ENCODE measurements around the gene RAB9B.
"Not testable (repeated sequence)": the region's sequence is repeated elsewhere in the genome, so short reads cannot be mapped to it uniquely, and the experiment has no call there.

The RAB9B gene
- 0.87 to 2.0 reads per million in 2 donors for total RNA-seq

- peak; percentile 18 for DNase-seq
Measured at GRCh38 chrX:103831803-103832544, at the start of gene RAB9B. Gene RAB9B, minus strand, starts transcription at chrX:103832257. Its CDS starts 6,473 bp downstream, at chrX:103825784.

- no peak for DNase-seq
Measured at GRCh38 chrX:103879339-103879738, 47.3 kb upstream of the RAB9B start.

GRCh38 chrX:103878466-103879122, 46.5 kb upstream of the RAB9B start:
- DNase-seq, result no peak

- DNase-seq, result no peak
Measured at GRCh38 chrX:103877571-103877970, 45.5 kb upstream of the RAB9B start.

- DNase-seq, result no peak
Measured at GRCh38 chrX:103864886-103865534, 33.0 kb upstream of the RAB9B start.

- no peak for DNase-seq
Measured at GRCh38 chrX:103864149-103864548, 32.1 kb upstream of the RAB9B start.

GRCh38 chrX:103861200-103861599, 29.1 kb upstream of the RAB9B start:
- no peak for DNase-seq

GRCh38 chrX:103849558-103849957, 17.5 kb upstream of the RAB9B start:
- DNase-seq, result no peak

GRCh38 chrX:103847174-103847870, 15.3 kb upstream of the RAB9B start:
- DNase-seq, result no peak

GRCh38 chrX:103846386-103846785, 14.3 kb upstream of the RAB9B start:
- DNase-seq, result no peak

- DNase-seq, result no peak
Measured at GRCh38 chrX:103845165-103845653, 13.2 kb upstream of the RAB9B start.

GRCh38 chrX:103839404-103839803, 7.3 kb upstream of the RAB9B start:
- no peak for DNase-seq

- DNase-seq, result no peak
Measured at GRCh38 chrX:103831342-103831802, 685 bp downstream of the RAB9B start.

GRCh38 chrX:103830848-103831247, 1.2 kb downstream of the RAB9B start:
- DNase-seq, result no peak

- no peak for DNase-seq
Measured at GRCh38 chrX:103828529-103828928, 3.5 kb downstream of the RAB9B start.

GRCh38 chrX:103825881-103826280, 6.2 kb downstream of the RAB9B start:
- no peak for DNase-seq

GRCh38 chrX:103823591-103823990, 8.5 kb downstream of the RAB9B start:
- no peak for DNase-seq

- DNase-seq, result not testable (repeated sequence)
Measured at GRCh38 chrX:103820802-103821201, 11.3 kb downstream of the RAB9B start.

- no peak for DNase-seq
Measured at GRCh38 chrX:103818842-103819619, 13.0 kb downstream of the RAB9B start.

GRCh38 chrX:103817502-103817901, 14.6 kb downstream of the RAB9B start:
- DNase-seq, result no peak

GRCh38 chrX:103817101-103817500, 15.0 kb downstream of the RAB9B start:
- not testable (repeated sequence) for DNase-seq

- no peak for DNase-seq
Measured at GRCh38 chrX:103811858-103812257, 20.2 kb downstream of the RAB9B start.

All from activated gamma-delta T cell (primary cell).